Prostate gland (tissue), 2 donors: ENCODE results near the gene GLS. TPM values are rescaled to one million over a fixed set of nuclear protein-coding genes. Genes with fewer than 3 reads are reported as not detected.

ENCODE experiments used
- DNase-seq: peaks from one replicate; pipeline ENCODE4 v3.0.0-alpha.2; 2019; ENCODE audit warnings: low spot score
- H3K27ac ChIP-seq, 2 donors: fragments of 200-600 bp; sonication (generic); 2 replicates each; pipeline ENCODE4 v1.5.1; 2017 to 2019
- H3K27me3 ChIP-seq: fragments of 200-600 bp; sonication (generic); replicated peaks from 2 replicates; pipeline ENCODE4 v1.5.1; 2019; ENCODE audit not compliant: insufficient read depth
- H3K36me3 ChIP-seq, 2 donors: fragments of 200-600 bp; sonication (generic); 1 replicate in 1 of 2; 2 replicates in 1 of 2; pipeline versions ENCODE4 v1.5.1 to v1.8.1; 2017 to 2019
- H3K4me1 ChIP-seq: fragments of 200-600 bp; sonication (generic); replicated peaks from 2 replicates; pipeline ENCODE4 v1.5.1; 2019
- H3K4me3 ChIP-seq, 2 donors: fragments of 200-600 bp; sonication (generic); 2 replicates each; pipeline ENCODE4 v1.5.1; 2017 to 2019
- H3K9me3 ChIP-seq: fragments of 200-600 bp; sonication (generic); 2 replicates; pipeline ENCODE4 v1.5.1; 2017
- CTCF ChIP-seq, 4 experiments: fragments of 200-600 bp in 2 of 4; fragments of 450-650 bp in 2 of 4; sonication (generic) in 2 of 4; IDR thresholded peaks; 1 replicate in 3 of 4; 2 replicates in 1 of 4; pipeline ENCODE4 v1.5.1; 2016 to 2019; ENCODE audit warnings: antibody characterized with exemption in 4 of 4, mild to moderate bottlenecking in 2 of 4, moderate library complexity in 2 of 4
- POLR2A ChIP-seq: fragments of 450-650 bp; IDR thresholded peaks from one replicate; pipeline ENCODE4 v1.6.1; 2016; ENCODE audit warnings: antibody characterized with exemption, mild to moderate bottlenecking
- POLR2AphosphoS5 ChIP-seq: sonication (generic); formaldehyde crosslinking; IDR thresholded peaks from one replicate; pipeline ENCODE4 v1.6.1; 2017; ENCODE audit warnings: antibody characterized with exemption
- WGBS: methylation state at CpG from one replicate; pipeline ENCODE4 v1.1.5; 2018; 5-methylcytosine and 5-hydroxymethylcytosine counted together
- intact Hi-C: fragments of 100-400 bp; cut with DNase I; formaldehyde crosslinking; loops from one replicate; pipeline ENCODE4 v1.14.2; 2022
- total RNA-seq, 2 donors: library from RNA; depleted of rRNA; stranded (reverse); fragments of >200 nt; gene quantifications; one replicate each; pipeline ENCODE4 v1.1.0, GENCODE V29; 2016

The GLS gene
- total RNA-seq, 2 donors from 2014 or later = 30.6 to 74.9 TPM

- intact Hi-C loops = no loop called here
- no peak overlapping the region for H3K27ac ChIP-seq
- DNase-seq = no peak
- no peaks in the 10 kb centered on the region for H3K27me3 ChIP-seq
- H3K4me3 ChIP-seq = no peak overlapping the region
- H3K36me3 ChIP-seq = peaks cover 11 to 17% of the 10 kb centered on the region in 2 donors
- TF ChIP-seq POLR2A = no peak
- no peak for TF ChIP-seq POLR2AphosphoS5
- no peak for TF ChIP-seq CTCF (IDR thresholded peaks at IDR 0.05)
- WGBS = 90% methylated on average over 5 of the region's 5 CpGs
- H3K4me1 ChIP-seq = peaks cover 2% of the 10 kb centered on the region
- no peaks in the 10 kb centered on the region for H3K9me3 ChIP-seq
Observed at GRCh38 chr2:190970873-190971506, 90.4 kb downstream of the GLS start.

- peaks cover 15 to 17% of the 10 kb centered on the region in 2 donors for H3K36me3 ChIP-seq
- WGBS = 87% methylated on average over 2 of the region's 2 CpGs
- peaks cover 2% of the 10 kb centered on the region for H3K4me1 ChIP-seq
- no peaks in the 10 kb centered on the region for H3K27me3 ChIP-seq
- DNase-seq = no peak
- intact Hi-C loops = no loop called here
- no peak overlapping the region for H3K27ac ChIP-seq
- no peak for TF ChIP-seq POLR2A
- no peak for TF ChIP-seq POLR2AphosphoS5
- no peak for TF ChIP-seq CTCF (IDR thresholded peaks at IDR 0.05)
- no peak overlapping the region for H3K4me3 ChIP-seq
- H3K9me3 ChIP-seq = no peaks in the 10 kb centered on the region
Observed at GRCh38 chr2:190972213-190972612, 91.6 kb downstream of the GLS start.

- Histone ChIP-seq H3K36me3 (peaks cover 17% of the 10 kb centered on the region in 2 donors), H3K27ac (no peak overlapping the region), H3K4me1 (no peaks in the 10 kb centered on the region), H3K9me3 (no peaks in the 10 kb centered on the region), H3K27me3 (no peaks in the 10 kb centered on the region), H3K4me3 (no peak overlapping the region)
- no peak for DNase-seq
- intact Hi-C loops = no loop called here
- WGBS = 91% methylated on average over 3 of the region's 3 CpGs
- TF ChIP-seq POLR2AphosphoS5 = no peak
- no peak for TF ChIP-seq POLR2A
- no peak for TF ChIP-seq CTCF (IDR thresholded peaks at IDR 0.05)
Observed at GRCh38 chr2:190972846-190973245, 92.2 kb downstream of the GLS start.

GRCh38 chr2:190973262-190973661 is 92.6 kb downstream of the GLS start:
- DNase-seq = no peak
- Histone ChIP-seq H3K4me3 (no peak overlapping the region), H3K4me1 (no peaks in the 10 kb centered on the region), H3K36me3 (peaks cover 17% of the 10 kb centered on the region in 2 donors), H3K27ac (no peak overlapping the region), H3K27me3 (no peaks in the 10 kb centered on the region), H3K9me3 (no peaks in the 10 kb centered on the region)
- intact Hi-C loops = no loop called here
- TF ChIP-seq POLR2A (no peak), POLR2AphosphoS5 (no peak), CTCF (IDR thresholded peaks at IDR 0.05) (no peak)
- 95% methylated on average over 1 of the region's 1 CpG for WGBS
